ENCODE measurements around the gene MAPK10.

- TF ChIP-seq ZBTB4 (CRISPR knock-in tag; IDR thresholded peaks at IDR 0.05), result no peak
- no peak for TF ChIP-seq ATF2 (IDR thresholded peaks at IDR 0.05; ENCODE audit: low read length)
Measured at GRCh38 chr4:86286726-86287125, 73.1 kb downstream of the MAPK10 start.

Data from GM12878 (cell line).